Smooth muscle cell (in vitro differentiated cells): Measurements from ENCODE around the gene H2BK1. TPM values are rescaled to one million over a fixed set of nuclear protein-coding genes. Genes with fewer than 3 reads are reported as not detected.

Experiments used
- DNase-seq: peaks from one replicate; lab custom pipeline; 2025; ENCODE audit not compliant: unreplicated experiment; lab: John Stamatoyannopoulos, UW
- H2AFZ ChIP-seq: fragments of 200-600 bp; sonication (generic); 2 replicates; pipeline ENCODE4 v1.6.0; 2016; ENCODE audit warnings: antibody characterized with exemption, low read depth, mild to moderate bottlenecking
- H3F3A ChIP-seq: fragments of 200-600 bp; sonication (generic); 2 replicates; pipeline ENCODE4 v1.6.0; 2017; ENCODE audit warnings: antibody characterized with exemption, low read depth
- H3K27ac ChIP-seq: fragments of 200-600 bp; sonication (generic); 2 replicates; pipeline ENCODE4 v1.5.1; 2016; ENCODE audit warnings: low read depth, mild to moderate bottlenecking
- H3K27me3 ChIP-seq: fragments of 200-600 bp; sonication (generic); 2 replicates; pipeline ENCODE4 v1.6.1; 2016; ENCODE audit warnings: low read depth, mild to moderate bottlenecking
- H3K36me3 ChIP-seq: fragments of 200-600 bp; sonication (generic); 2 replicates; pipeline ENCODE4 v1.5.1; 2016; ENCODE audit warnings: low read depth
- H3K4me1 ChIP-seq: fragments of 200-600 bp; sonication (generic); 2 replicates; pipeline ENCODE4 v1.5.1; 2016; ENCODE audit warnings: low read depth
- H3K4me2 ChIP-seq: fragments of 200-600 bp; sonication (generic); 2 replicates; pipeline ENCODE4 v1.6.0; 2016; ENCODE audit warnings: mild to moderate bottlenecking
- H3K4me3 ChIP-seq: fragments of 200-600 bp; sonication (generic); 2 replicates; pipeline ENCODE4 v1.5.1; 2016; ENCODE audit warnings: mild to moderate bottlenecking
- H3K79me2 ChIP-seq: fragments of 200-600 bp; sonication (generic); 2 replicates; pipeline ENCODE4 v1.6.0; 2016; ENCODE audit warnings: low read depth, mild to moderate bottlenecking
- H3K9ac ChIP-seq: fragments of 200-600 bp; sonication (generic); 2 replicates; pipeline ENCODE4 v1.6.0; 2016; ENCODE audit warnings: low read depth
- H3K9me3 ChIP-seq: fragments of 200-600 bp; sonication (generic); replicated peaks from 2 replicates; pipeline ENCODE4 v1.5.1; 2016; ENCODE audit warnings: low read depth
- H4K20me1 ChIP-seq: fragments of 200-600 bp; sonication (generic); 2 replicates; pipeline ENCODE4 v1.6.0; 2016; ENCODE audit warnings: low read depth
- CTCF ChIP-seq: fragments of 200-600 bp; sonication (generic); IDR thresholded peaks from 2 replicates; pipeline ENCODE4 v1.5.1; 2017; ENCODE audit warnings: borderline replicate concordance, mild to moderate bottlenecking, antibody characterized with exemption; ENCODE audit not compliant: insufficient read depth, poor library complexity, severe bottlenecking
- WGBS: methylation state at CpG from one replicate; pipeline ENCODE4 v1.1.7; 2016; ENCODE audit warnings: low lambda C conversion rate; 5-methylcytosine and 5-hydroxymethylcytosine counted together
- polyA plus RNA-seq: library from polyadenylated mRNA; unstranded; fragments of >200 nt; fragmentation: Nextera tagmentation; extraction: Ambion mirVana; gene quantifications from 2 replicates; pipeline ENCODE4 v1.2.1, GENCODE V29; 2016
- total RNA-seq: library from RNA; depleted of rRNA; stranded (reverse); fragments of >200 nt; gene quantifications from 2 replicates; pipeline ENCODE4 v1.2.3, GENCODE V29; 2014

The H2BK1 gene
- total and polyA plus RNA-seq, 2 experiments from 2014 or later: not detected

GRCh38 chr7:151212626-151213025, 2.3 kb upstream of the H2BK1 start:
- no peak for TF ChIP-seq CTCF

GRCh38 chr7:151211155-151211772, 976 bp upstream of the H2BK1 start:
- no peak overlapping the region for H3K4me2 ChIP-seq
- H3K9me3 ChIP-seq: no peaks in the 10 kb centered on the region
- H2AFZ ChIP-seq: no peak overlapping the region
- H3K79me2 ChIP-seq: no peaks in the 10 kb centered on the region
- no peaks in the 10 kb centered on the region for H3K27me3 ChIP-seq
- peaks cover 16% of the 10 kb centered on the region for H3K36me3 ChIP-seq
- no peaks in the 10 kb centered on the region for H3F3A ChIP-seq
- no peaks in the 10 kb centered on the region for H4K20me1 ChIP-seq
- 90% methylated on average over 3 of the region's 3 CpGs for WGBS
- no peak for DNase-seq
- H3K4me1 ChIP-seq: no peaks in the 10 kb centered on the region
- no peak overlapping the region for H3K9ac ChIP-seq
- TF ChIP-seq CTCF: no peak
- H3K27ac ChIP-seq: no peak overlapping the region
- no peak overlapping the region for H3K4me3 ChIP-seq

More at GRCh38 chr7:151212626-151213025, 2.3 kb upstream of the H2BK1 start:
- H3K4me2 ChIP-seq: no peak overlapping the region
- H3K4me3 ChIP-seq: no peak overlapping the region
- H3K27me3 ChIP-seq: no peaks in the 10 kb centered on the region
- H3K36me3 ChIP-seq: peaks cover 27% of the 10 kb centered on the region
- WGBS: 87% methylated on average over 5 of the region's 5 CpGs
- H3F3A ChIP-seq: no peaks in the 10 kb centered on the region
- H2AFZ ChIP-seq: no peak overlapping the region
- no peaks in the 10 kb centered on the region for H3K4me1 ChIP-seq
- no peak overlapping the region for H3K27ac ChIP-seq
- no peaks in the 10 kb centered on the region for H3K9me3 ChIP-seq
- no peak for DNase-seq
- no peak overlapping the region for H3K9ac ChIP-seq
- H3K79me2 ChIP-seq: no peaks in the 10 kb centered on the region
- no peaks in the 10 kb centered on the region for H4K20me1 ChIP-seq

- Histone ChIP-seq H3K9ac (no peak overlapping the region), H3K79me2 (no peaks in the 10 kb centered on the region), H3K4me3 (no peak overlapping the region), H3K9me3 (no peaks in the 10 kb centered on the region), H4K20me1 (no peaks in the 10 kb centered on the region), H2AFZ (no peak overlapping the region), H3K4me1 (no peaks in the 10 kb centered on the region), H3K27ac (no peak overlapping the region), H3K36me3 (peaks cover under 1% of the 10 kb centered on the region), H3K4me2 (no peak overlapping the region), H3F3A (no peaks in the 10 kb centered on the region), H3K27me3 (no peaks in the 10 kb centered on the region)
- DNase-seq: no peak
- WGBS: 90% methylated on average over 6 of the region's 6 CpGs
- no peak for TF ChIP-seq CTCF
Observed at GRCh38 chr7:151209588-151209987, 700 bp downstream of the H2BK1 start.

- Histone ChIP-seq H4K20me1 (no peaks in the 10 kb centered on the region), H3K4me3 (no peak overlapping the region), H3K4me2 (no peak overlapping the region), H3F3A (no peaks in the 10 kb centered on the region), H3K79me2 (no peaks in the 10 kb centered on the region), H2AFZ (no peak overlapping the region), H3K4me1 (no peaks in the 10 kb centered on the region), H3K27me3 (peaks cover 6% of the 10 kb centered on the region), H3K9me3 (no peaks in the 10 kb centered on the region), H3K27ac (no peak overlapping the region), H3K36me3 (no peaks in the 10 kb centered on the region), H3K9ac (no peak overlapping the region)
- no peak for DNase-seq
- no peak for TF ChIP-seq CTCF
- WGBS: 85% methylated on average over 9 of the region's 9 CpGs
Observed at GRCh38 chr7:151208253-151208862, 1.9 kb downstream of the H2BK1 start.
